SIG-M5 treated with dmso at 0.1 percent for 504 hours (cell line): ENCODE results near the gene RHOC.
A peak's percentile ranks its signal among the peaks of the same experiment; 100 is the strongest.

Experiments
- DNase-seq: peaks from one replicate; lab custom pipeline; 2025; ENCODE audit not compliant: unreplicated experiment; lab: John Stamatoyannopoulos, UW

The RHOC gene

GRCh38 chr1:112718691-112719418 is 11.9 kb upstream of the RHOC start:
- DNase-seq: peak; percentile 57

DNA sequence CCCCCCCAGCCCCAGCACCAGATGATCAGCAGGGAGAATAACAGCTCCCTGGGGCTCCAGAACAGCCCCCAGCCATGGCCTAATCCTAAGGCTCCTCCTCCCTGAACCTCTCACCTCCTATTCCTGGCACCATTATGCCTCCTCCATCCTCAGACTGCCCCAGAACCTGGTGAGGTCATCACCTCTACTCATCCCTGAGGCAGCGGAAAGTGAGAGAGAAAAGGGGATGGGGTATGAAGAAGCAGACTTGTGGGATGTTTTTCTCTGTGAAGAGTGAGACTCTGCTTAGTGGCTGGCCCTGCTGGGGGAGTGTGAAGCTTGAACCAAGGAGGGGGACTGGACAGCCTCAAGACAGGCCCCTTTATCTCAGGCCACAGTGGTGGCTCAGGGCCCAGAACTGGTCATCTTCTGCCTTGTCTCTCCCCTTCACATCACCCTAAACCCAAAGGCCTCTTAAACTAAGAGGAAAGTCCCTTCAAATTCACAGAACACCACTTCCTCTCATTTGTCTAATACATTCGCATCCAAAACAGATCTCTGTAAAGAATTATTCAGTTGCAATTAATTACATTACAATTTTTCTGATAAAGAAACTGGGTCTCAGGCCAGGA is 10.4 kb upstream of the RHOC start:
- no peak for DNase-seq

DNA sequence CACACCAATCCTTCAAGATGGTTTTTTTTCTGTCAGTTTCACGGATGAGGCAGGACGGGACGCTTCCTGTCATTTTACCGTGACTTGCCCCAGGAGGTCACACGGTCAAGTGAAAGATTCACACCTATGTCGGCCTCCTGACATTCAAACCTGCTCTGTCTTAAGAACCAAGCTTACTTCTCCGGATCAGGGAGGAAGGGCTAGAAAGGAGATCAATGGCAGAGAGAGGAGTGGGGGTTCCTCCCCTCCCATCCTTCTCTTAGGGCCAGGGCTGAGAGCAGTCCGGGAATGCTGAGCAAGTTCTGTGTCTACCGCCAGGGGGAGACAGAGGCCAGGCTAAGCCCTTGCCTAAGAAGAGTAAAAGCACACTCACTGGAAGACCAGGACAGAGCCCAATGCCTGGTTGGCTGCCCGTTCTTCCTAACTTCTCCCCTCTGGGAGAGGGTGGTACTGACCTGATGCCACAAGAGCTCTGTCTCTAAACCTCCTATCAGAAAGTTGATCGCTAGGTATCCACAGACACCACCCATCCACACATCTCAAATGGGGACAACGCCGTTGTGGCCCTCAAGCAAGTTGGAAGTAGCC is 9.3 kb upstream of the RHOC start:
- peak; percentile 72 for DNase-seq

DNA sequence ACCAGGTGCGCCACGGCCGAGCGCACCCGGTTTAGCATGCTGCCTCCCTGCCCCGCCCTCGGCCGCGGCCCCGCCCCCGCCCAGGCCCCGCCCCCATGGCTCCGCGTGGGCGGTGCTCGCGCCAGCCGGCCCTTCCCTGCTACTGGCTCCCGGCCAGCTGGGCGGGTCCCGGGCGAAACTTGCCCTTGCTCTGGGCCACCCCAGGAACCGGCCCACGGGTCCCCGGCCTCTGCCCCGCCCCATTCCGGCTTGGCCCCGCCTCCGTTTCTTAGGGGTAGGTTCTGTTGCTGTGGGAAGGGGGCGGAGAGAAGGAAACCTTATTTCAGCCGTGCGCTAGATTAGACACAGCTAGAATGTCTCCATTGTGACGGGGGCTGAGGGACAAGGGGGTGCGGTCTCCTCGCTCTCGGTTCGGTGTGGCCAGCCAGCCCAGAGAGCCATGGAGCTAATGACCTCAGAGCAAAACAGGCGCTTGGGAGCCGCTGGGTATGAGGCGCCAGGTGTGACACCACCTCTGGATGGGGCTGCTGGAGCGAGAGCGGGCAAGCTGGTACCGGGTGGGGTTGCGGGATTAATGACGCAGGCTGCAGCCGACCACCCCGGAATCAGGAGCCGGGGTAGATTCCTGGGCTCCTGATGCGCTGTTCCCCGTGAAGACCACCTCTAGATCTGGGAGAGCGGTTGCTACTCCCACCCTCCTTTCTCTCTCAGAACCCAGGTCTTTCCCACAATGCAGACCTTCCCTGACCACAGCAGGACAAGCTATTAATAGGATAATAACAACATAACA is 8.5 kb upstream of the RHOC start, which contains the start of gene PPM1J:
Gene PPM1J (minus strand): TSS at position 69 of the 790 bp plus-strand sequence. CDS start 31 bp downstream, at position 38.
- peak; percentile 89 for DNase-seq

GRCh38 chr1:112714313-112715263 is 7.7 kb upstream of the RHOC start:
- DNase-seq: no peak

DNA sequence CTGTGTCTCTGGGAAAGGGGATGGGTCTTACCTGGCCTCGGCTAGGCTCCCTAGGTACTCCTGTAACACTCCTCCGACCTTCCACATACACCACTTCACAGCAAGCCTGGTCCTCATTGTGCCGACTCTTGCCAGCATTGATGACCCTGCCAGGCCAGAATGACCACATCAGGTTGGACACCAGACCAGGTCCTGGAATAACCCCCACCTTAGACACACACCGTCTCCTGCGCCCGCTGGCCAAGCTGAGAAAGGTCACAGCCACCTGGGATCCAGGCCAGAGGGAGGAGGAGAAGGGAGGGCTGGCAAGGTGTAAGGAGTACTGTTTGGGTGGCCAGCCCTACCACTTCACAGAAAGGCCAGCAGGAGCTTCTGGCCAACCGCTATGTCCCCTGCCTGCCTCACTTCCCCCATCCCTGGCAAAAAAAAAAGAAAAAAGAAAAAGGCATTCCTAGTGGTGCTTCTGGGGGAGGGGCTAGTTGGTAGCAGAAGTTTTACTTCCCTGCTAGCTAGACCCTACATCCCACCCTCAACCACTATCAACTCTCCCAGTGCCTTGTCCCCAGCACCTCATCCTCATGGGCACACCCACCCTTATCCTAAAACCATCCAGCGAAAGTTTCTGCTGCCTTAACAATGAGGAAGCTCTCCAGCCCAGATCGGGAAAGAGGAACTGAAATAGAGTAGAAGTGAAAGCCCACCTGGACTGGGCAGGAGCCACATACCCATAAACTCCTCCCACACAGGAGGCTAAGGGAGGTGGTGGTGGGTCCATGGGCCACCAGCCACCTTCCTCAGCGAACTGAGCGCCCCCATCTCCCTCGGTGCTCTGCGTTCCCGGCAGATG is 6.8 kb upstream of the RHOC start:
- DNase-seq: peak; percentile 80

DNA sequence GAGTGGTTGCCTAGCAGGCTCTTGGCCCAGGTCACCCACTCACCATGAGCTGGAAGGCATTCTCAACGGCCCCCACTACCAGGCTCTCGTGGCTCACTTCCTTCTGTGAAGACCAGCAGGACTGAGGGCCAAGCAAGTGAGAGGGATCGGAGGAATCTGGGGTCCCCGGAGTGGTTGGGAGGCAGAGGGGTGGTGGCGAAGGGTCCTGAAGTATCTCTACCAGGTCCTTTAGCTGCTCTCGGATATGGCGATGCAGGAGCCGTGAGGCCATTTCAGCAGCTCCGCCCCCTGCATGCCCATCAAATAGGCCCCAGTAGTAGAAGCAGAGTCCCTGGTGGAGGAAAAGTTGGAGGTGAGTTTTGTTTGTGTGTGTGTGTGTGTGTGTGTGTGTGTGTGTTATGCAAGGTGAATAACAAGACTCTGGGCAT is 5.8 kb upstream of the RHOC start:
- no peak for DNase-seq

- no peak for DNase-seq
These were observed 5.3 kb upstream of the RHOC start for GRCh38 chr1:112712191-112712590.

GRCh38 chr1:112711670-112712069 is 4.7 kb upstream of the RHOC start:
- no peak for DNase-seq

- no peak for DNase-seq
These were observed 4.1 kb upstream of the RHOC start for GRCh38 chr1:112711041-112711440.

- no peak for DNase-seq
These were observed 3.7 kb upstream of the RHOC start for GRCh38 chr1:112710586-112710985.

- no peak for DNase-seq
These were observed 3.2 kb upstream of the RHOC start for GRCh38 chr1:112710159-112710558.

- no peak for DNase-seq
These were observed 1.6 kb upstream of the RHOC start for GRCh38 chr1:112708489-112708888.

DNA sequence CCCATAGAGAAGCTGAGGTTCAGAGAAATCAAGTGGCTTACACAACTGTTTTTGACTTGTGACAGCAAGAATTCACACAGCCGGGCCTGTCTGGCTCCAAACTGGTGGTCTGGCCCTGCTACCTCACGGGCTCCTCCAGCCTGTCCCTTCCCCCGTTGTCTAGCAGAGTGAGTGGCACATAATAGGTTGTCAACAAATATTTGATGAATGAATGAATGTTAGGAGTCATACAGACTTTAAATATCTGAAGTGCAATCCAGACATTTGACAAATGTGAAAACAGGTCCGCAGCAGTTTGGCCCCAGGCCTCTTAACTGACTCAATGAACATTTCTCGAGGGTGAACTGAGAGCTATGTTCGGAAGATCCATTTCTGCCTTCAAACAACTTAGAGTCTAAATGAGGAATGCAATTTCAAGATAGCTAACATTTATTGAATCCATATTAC is 1.1 kb upstream of the RHOC start:
- DNase-seq: no peak

DNA sequence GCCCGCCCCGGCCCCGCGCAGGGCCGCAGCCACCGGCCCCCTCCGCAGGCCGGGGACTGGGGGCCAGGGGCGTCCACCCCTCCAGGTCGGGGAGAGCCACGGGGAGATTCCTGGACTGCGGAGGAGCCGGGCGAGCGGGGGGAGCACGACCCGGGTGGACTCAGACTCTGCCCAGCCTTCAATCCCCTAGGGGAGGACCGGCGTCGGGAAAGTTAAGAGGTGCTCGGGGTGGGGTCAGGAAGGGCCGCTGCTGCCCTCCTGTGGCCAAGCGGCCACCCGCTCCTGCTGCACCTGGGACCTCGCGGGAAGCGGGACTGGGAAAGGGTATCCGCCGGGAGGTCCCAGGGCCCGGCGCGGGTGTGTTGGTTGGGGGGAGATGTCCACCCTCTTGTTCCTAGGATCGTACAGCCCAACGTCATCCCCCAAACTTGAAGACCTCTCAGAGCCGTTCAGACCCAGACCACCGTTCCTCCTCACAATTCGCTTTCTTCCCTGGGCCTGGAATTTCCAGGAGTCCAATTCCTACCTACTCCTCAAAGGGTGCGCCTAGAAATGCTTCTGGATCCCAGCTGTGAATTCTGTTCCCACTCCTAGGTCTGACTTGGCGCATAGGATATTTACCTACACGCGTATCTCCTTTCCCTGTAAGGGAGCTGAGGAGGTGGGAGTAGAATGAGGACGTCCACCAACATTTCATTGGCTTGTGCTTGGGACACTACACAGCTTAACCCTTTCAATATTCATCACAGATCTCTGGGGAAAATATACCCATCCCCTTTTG is 484 bp upstream of the RHOC start:
- peak; percentile 64 for DNase-seq

DNA sequence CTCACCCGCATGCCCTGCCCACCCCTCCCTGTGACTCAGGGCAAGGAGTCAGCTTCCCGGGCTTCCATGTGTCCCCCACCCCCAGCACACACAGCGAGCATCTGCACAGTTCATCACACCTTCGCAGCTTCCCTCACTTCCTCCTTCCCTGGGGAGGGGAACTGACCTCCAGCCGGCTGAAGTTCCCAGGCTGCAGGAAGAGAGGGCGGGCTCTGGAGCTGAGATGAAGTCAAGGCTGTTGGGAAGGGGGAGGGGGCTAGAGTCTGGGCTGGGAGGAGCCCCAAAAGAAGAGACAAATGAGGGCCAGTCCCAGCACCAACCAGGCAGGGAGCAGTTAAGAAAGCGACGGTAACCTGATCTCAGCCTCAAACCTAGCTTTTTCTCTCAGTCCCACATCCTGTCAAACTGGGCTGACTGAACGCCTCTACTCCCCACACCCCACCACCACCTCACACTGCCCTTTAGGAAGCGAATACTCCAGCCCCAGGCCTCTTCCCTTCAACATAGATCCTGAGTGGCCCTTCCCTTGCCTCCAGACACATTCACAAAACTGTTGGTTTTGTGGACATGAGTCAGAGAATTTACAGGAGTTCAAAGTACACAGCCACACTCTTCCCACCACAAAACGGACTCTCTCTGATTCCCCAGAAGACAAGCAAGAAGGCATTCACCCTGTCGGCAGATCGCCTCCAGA is 1.8 kb downstream of the RHOC start:
- DNase-seq: peak; percentile 79

DNA sequence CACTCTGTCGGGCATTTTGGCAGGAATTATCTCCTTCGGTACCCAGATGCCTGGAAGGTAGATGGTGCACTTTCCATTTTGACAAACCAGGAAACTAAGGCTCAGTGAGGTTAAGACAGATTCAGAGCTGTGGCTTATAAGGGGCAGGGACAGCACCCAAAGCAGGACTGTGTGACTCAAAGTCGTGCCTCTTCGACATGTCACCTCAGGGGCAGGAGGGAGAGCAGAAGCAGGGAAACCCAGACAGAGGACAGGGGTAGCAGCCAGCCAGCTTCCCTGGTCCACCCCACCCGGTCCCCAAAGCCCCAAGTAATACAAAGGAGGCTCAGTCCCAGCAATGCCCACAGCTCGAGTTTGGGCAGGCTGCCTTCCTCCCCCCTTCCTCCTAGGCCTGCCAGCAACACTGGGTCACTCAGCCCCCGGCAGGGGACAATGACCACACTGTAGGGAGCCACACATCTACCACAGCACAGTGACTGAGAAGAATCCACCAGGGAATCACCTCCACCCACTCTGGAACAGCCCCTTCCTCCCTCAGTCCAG is 2.5 kb downstream of the RHOC start:
- DNase-seq: no peak

DNA sequence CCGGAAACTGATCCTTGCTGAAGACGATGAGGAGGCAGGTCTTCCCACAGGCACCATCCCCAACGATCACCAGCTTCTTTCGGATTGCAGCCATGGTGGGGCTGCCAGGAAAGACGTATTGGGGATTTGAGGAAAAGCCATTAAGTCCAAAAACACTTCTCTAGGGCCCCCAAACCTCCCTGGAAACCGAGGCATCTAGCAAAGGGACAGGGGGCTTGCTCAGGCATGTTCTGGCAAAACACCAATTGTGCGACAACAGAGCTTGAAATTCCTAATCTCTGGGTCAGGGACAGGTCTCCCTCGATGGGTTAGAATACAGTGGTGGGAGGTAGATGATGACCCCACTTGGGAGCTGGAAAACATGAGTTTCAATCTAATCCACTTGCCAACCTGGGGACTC is 3.2 kb downstream of the RHOC start:
- no peak for DNase-seq
